Pulmonary artery endothelial cell (primary cell): ENCODE results near the gene MACROD1. TPM values are rescaled to one million over a fixed set of nuclear protein-coding genes. Genes with fewer than 3 reads are reported as not detected.
"Not testable (repeated sequence)": the region's sequence is repeated elsewhere in the genome, so short reads cannot be mapped to it uniquely, and the experiment has no call there.

ENCODE experiments used
- DNase-seq: peaks from one replicate; pipeline ENCODE4 v3.0.0-alpha.2; 2011; ENCODE audit warnings: low read depth, low spot score
- total RNA-seq: library from RNA; depleted of rRNA; stranded (reverse); fragments of >200 nt; gene quantifications from 2 replicates; pipeline ENCODE4 v1.2.3, GENCODE V29; 2014

The MACROD1 gene
- total RNA-seq, 1 donor from 2014 or later, result 37.7 TPM

DNA sequence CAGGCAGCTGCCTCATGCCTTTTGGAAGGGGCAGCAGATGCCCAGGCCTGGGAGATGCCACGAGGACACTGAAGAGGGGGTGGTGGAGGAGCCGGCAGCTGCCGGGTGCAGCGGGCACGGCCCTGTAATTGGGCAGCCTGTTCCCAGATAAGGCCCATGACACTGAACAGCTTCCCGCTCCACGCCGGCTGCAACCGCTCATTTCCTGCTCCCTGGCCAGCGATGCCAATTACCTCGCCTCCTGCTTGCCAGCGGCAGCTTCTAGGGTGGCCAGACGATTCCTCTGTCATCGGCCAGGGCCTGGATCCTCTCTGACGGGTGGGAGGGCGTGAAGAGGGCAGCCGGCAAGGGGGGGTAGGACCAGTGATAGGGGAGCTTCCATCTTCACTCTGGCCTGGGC, 107.4 kb downstream of the MACROD1 start:
- no peak for DNase-seq

DNA sequence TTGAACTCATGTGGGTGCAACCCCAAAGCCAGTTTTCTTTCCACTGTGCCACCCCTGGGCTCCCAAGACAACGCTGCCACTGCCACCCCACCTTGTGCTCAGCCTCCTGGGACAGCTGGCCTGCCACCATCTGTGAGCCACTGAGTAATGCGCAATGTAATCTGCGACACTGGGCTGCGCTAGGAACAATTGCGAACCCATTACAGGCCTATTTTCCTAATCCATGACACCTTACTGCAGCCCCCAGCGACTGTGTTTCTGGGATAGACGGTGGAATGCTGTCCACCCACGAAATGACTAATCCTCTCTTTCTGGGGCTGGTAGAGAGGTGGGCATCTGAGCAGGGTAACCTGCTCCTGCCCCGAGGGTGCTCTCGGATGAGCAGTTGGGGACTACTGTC, 108.0 kb downstream of the MACROD1 start:
- DNase-seq, result no peak

DNA sequence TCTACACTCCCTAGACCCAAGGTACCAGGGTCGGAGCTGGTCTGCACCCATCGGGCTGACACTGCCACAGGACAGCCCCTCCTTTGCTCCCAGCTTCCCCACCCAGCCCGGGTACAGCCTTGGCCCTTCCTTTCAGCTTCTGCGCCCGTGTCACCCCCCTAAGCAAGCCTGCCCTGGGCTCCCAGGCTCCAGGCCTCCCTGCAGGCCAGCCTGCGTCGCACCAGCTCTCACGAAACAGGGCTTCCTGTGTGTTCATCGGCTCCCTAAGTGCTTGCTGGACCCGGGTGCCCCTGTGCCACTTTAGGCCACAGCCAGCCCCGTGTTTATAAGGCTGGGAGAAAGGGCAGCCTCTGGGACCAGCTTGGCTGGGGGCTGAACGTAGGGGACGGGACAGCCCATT, 109.1 kb downstream of the MACROD1 start:
- no peak for DNase-seq

DNA sequence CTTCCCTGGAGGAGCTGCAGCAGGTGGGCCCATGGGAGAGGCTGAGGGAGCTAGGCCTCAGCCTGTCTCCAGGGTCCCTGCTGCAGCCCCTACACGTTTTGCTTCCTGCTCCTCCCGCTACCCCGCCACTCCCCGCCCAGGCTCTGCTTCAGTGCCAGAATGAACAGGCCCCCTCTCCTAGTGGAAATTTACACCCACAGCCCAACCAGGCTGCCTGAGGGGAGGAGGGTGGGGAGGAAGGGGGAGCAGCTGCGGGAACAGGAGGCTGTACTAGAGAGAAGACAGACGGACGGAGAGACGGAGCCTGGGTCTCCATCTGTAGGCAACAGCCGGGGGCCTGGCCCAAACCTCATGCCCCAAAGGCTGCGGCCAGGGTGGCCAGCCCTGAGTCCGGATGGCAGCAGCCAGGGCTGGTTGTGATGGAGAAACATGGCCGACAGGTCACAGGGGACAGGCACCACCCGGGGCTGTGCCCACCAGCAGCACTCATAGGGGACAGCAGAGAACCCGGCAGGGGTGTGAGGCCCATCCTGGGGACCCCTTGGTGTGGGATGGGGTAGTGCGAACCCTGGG, 109.6 kb downstream of the MACROD1 start:
- DNase-seq, result no peak

DNA sequence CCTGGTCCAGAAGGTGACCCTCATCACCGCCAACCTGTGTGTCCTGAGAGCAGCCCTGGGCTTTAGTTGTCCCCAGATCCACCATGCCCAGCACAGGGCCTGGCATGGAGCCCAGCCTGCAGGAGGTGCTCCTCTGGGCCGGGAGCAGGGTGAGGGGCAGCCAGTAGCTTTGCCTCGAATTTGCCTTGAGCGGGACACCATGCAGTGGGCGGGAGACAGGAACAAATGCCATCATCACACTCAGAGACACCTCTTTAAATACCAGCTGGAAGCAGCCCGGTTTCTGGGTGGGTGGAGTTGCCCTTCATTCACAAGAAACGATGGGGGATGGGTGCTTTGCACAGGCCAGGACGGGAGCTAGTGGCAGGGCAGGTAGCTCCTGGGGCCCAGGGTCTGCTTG, 110.8 kb downstream of the MACROD1 start:
- DNase-seq, result no peak

DNA sequence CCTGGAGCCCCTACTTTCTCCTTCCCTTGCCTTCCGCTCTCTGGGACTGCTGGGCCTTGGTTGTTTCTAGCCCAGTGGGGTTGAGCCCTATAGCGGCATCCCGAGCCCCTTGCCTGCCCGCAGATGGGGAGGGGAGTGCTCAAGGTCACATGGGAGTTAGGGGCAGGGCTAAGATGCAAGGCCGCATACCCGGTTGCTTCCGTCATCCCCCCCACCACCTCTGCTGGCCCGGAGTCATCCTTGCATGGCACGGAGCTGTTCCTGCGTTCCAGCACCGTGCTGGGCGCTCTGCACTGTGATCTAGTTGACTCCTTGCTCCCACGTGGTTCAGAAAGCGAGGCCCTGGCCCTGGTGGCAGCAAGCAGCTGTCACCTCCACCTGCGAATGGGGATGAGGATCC, 112.2 kb downstream of the MACROD1 start:
- no peak for DNase-seq

DNA sequence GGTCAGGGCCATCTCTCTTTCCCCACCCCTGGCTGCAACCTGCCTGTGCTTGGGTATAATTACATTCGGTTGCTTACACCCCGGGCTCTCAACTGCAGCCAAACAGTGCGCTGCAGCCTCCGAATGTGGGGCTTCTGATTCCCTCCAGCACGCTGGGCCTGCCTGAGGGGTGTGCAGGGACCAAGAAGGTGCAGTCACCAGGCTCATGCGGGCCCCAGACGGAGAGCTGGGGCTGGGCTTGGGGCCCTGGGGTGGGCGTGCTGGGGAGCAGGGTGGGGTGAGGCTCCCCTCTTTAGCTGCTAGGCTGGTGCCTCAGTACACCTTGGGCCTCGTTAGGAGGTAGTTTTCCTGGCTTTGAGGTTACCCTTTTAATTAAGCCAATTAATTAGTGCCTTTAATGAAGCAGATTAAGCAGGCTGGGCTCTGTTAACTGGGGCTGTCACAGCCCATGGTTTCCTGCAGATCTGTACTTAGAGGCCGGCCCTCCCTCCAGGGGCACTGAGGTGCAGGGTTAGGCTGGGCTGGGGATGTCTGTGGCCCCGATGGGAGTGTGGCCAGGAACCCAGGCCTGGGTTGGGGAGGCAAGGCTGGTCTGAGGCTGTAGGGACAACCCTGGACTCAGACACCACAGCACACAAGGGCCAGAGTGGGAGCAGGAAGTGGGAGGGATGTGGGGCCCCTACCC, 112.8 kb downstream of the MACROD1 start:
- no peak for DNase-seq

DNA sequence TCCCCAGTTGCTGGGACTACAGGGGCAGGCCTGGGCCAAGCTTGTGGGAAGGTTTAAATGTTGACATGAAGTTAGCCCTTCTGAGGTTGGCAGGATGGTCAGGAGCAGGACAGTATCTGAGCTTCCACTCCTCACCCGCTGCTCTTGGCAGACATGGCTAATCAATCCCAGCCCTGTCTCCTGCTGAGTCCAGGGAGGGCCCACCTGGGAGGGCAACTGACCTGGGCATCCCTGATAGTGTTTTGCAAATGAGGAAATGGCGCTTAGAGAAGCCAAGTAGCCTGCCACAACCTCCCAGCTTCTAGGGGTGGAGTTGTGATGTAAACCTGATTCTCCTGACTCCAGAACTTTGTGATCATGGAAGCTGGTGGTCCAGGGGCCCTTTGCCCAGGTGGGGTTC, 113.5 kb downstream of the MACROD1 start:
- DNase-seq, result no peak

DNA sequence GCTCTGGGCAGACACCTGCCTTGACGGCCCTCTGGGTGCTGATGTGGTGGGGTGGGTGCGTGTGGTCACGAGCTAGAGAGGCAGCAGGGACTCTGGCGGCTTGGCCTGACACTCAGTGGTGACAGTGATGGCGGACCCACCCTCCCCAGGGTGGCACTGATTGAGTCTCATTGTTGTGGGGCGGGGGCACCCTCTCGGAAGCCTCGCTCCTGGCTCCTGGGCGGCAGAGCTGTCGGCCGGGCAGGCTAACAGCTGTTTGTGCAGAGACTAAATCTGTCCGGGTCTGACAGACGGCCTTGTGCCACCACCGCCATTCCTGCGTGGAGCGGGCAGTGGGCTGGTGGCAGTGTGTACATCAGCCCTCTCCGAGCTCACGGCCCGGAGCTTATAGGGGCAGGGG, 114.6 kb downstream of the MACROD1 start:
- no peak for DNase-seq

DNA sequence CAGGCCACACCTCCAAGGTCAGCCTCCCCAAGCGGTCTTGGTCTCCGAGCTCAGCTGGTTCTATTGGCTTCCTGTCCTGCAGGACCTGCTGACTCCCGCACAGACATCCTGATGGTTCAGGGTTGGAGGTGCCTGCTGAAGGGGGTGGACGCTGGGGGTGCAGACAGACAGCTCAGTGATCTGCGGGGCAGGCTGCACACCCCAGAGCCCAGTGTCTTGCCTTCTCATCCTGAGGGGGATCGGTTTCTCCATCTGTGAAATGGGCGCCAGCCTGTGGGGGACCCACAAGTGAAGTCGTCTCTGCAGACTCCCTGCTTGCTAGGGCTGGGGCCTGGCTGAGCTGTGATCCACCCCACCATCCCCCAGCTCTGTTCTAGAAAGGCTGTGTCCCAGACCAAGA, 116.4 kb downstream of the MACROD1 start:
- DNase-seq, result no peak

DNA sequence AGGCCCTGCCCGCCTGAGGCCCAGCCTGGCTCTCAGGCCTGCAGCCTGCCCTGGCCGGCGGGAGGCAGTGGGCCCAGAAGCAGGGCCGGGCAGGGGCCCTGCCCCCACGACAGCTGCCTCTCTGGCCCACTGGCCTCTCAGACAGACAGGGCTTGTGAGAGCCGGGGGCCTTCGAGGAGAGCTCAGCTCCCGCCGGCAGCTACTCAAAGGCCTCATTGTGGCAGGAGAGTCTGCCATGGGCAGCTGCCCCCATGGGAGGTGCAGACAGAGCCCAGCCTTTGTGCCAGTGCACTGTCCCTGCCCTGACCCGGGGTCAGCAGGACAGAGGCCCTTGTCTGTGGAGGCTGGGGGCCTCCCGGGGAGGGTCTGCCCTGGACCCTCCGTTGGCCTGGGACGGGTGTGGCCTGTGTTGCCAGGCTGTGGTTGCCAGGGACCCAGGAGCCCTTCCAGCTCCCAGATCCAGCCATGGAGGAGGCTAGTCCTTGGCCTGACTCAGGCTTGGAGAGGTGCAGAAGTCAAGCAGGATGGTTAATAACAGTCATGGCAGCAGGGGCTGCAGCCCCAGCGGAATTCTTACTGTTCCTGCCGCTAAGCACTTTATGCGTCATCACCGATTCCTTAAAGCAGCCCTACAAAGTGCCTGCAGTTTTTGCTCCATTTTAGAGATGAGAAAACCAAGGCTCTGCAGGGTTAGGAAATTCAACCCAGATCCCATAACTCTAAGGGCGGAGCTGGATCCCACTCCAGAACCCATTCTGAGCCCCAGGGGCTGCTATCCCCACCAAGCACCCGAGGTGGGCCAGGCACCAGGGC, 117.7 kb downstream of the MACROD1 start:
- no peak for DNase-seq

DNA sequence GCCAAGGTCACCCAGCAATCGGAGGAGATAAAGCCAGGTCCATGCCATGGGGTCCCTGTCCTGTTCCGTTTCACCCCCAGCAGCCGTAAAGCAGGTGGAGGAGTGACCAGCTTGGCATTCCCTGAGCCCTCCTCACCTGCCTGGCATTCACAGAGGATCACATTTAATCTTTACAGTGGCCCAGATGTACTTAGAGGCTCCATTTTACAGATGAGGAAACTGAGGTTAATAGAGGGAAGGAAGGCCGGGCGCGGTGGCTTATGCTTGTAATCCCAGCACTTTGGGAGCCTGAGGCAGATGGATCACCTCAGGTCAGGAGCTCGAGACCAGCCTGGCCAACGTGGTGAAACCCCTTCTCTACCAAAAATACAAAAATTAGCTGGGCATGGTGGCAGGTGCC, 118.5 kb downstream of the MACROD1 start:
- DNase-seq, result not testable (repeated sequence)

DNA sequence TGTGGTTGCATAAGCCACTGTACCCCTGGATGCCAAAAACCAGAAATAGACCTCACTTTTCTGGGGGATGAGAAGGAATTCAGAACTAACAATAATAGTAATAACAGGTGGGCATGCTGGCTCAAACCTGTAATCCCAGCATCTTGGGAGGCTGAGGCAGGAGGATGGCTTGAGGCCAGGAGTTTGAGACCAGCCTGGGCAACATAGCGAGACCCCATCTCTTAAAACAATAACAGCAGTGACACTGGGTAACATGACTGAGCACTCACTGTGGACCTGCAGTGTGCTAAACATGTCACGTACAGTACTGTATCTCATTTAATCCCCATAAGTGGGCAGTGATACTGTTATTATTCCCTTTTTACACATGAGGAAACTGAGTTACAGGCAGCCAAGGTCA, 120.2 kb downstream of the MACROD1 start:
- no peak for DNase-seq

DNA sequence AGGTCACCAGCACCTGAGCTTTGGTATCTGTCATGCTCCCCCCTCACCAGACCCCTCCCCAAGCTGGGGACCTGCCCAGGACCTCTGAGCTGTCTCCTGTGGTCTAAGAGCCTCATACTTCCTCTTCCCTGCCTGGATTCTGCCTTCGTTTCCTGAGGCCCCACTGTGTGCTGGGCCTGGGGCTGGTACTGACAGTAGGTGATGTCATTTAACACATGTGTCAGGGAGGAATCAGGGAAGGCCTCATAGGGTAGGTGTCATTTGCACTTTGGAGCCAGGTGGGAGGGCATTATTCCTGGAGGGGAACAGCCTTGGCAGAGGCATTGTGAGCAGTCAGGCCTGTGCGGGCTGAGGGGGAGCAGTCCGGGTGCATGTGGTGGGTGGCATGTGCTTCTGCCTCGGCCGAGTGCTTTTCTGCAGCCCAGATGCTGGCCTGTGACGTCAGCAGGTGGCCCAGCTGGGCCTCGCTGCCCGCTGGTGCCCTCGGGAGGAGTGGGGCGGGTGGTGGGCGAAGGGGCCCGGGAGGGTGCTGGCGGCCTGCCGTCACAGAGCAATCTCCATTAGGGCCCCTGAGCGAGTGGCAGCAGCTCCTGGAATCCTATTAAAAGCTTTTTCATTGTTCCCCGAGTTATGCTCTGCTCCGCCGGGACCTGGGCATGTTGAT, 121.1 kb downstream of the MACROD1 start:
- DNase-seq, result no peak

DNA sequence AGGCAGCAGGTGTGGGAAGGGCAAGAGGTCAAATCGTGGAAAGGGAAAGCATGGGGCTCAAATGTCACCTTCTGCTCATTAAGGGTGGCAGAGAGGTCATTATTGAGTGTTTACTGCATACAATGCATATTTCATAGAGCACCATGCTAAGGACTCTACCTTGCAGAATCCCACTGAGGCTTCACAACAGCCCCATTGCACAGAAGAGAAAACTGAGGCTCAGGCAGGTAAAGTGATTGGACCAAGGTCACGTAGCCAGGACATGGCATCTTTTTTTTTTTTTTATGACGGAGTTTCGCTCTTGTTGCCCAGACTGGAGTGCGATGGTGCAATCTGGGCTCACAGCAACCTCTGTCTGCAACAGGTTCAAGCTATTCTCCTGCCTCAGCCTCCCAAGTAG, 122.4 kb downstream of the MACROD1 start:
- no peak for DNase-seq

DNA sequence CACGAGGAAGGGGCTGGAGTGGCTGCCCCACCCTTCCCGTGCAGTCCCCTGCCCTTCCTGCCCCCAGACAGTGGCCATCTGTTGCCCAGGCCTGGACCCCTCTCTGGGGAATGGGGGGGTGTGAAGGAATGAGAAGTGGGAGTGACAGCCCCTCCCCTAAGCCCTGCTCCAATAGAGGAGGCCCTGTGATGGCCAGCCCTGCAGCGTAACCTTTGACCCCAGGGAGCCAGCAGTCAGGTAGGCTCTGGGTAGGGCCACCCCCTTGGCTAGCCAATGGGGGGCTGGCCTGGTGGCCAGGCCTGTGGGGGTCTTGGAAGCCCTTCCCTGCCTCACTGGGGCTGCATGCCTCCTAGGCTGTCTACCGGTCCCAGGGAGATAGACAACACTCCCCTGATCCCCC, 123.6 kb downstream of the MACROD1 start:
- no peak for DNase-seq

DNA sequence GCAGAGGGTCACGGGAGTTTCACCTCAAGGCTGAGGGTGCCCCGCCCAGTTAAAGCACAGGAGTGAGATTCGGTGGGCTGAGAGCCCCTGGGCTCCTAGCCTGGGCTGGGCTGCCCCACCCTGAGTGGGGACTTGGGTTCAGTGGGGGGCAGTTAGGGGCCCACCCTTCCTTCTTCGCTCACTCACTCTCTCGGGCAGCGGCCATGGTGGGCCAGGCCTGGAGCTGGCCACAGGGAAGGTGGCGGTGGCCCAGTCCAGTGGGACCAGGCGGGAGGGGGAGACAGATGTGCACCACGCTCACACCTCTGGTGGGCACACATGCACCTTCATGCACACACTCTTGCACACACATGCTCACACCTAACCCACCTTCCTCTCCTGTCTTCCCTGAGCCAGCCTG, 124.1 kb downstream of the MACROD1 start:
- DNase-seq, result no peak

DNA sequence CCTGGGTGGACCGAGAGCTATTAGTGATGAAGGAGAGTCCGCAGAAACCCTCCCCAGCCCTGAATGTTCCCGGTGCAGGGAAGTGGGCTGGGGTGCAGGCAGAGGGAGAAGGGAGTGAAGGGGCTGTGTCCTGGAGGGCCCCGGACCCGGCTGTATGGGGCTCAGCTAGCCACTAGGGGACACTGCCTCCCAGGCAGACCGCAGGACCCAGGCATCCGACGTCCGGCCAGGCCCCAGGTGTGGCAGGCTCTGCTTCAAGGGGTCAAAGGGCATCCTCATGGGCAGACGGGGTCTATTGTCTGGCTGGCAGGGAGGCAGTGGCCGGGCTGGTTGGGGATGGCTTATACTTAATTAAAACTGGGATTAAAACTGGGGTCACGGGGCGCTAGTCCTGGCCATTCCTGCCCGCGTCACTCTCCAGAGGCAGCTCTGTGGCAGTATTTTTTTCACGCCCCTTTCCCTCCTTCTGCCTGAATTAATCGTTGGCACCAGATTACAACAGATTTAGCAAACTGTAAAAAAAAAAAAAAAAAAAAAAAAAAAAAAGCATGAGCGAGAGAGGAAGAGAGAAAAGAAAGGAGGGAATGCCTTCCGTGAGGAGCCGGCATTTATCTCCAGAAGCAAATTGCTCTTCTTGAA, 125.1 kb downstream of the MACROD1 start:
- no peak for DNase-seq

DNA sequence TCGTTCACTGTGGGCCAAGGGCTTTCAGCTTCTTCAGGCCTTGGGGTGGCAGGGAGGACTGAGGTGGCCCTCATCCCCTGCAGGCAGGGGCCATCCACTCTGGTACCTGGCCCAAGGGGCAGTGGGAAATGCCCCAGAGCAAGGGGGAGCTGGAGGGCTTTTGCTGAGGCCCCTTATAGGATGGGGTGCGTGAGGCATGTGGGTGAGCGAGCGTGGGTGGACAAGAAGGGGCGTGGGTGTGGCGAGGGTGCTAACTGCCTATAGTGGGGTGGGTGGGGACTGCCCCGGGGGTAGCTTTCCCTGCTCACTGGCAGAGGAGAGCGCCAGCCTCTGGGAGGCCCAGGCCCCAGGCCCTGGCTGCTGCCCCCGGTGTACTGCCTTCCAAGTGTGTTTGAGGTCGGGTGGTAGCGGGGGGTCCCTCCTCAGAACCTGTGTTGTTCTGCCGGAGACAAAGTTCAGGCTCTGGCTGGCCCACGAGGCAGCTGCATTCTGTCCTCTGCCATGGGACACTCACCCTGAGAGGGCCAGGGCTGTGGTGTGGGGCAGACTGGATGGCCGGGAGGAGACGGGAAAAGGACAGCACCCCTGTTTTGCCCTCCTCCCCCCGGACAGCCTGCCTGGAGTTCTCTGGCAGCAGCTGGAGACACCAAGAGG, 126.8 kb downstream of the MACROD1 start:
- no peak for DNase-seq

DNA sequence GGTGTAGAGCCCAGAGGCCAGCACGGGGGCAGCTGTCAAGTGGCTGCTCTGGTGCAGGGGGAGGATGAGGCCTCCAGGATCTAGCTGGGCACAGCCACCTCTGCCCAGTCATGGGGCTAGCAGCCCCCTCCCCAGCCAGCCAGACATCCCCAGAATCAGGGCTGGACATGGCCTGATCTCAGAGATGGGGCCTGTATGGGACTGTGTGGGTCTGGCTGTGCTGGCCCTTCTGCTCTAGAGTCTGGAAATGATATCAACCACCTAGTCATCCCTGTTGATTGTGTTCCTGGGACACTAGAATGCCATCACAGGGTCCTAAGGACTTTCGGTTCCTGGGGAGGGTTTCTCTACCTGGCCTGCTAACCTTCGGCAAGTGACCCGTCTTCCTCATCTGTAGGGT, 127.4 kb downstream of the MACROD1 start:
- DNase-seq, result no peak

DNA sequence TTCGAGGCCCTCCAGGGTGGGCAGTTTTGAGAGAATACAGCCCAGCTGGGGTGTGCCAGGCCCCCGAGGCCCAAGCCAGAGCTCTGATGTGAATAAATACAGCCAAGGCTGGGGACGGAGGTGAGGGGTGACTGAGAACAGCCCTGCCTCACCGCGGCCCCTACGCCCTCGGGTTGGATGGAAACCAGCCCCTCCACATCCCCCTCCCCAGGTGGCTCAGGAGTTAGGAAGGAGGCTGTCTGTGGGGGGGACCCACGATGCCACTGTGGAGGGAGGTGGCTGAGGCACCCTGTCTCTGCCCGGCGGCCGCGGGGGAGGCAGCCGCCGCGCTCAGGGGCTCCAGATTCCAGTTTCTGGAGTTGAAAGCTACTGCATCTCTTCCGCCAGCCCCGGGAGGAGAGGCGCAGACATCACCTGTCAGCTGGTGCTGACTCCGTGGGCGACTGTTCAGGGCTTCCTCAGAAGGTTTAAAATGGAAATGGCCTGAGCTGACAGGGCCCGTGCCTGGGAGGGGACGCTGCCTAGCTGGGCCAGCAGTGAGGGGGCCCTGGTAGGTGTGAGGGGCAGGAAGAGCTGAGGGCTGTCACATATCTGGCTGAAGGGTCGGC, 128.8 kb downstream of the MACROD1 start:
- no peak for DNase-seq
